ENCODE data around the gene ALMS1. TPM values are rescaled to one million over a fixed set of nuclear protein-coding genes. Genes with fewer than 3 reads are reported as not detected.
"Not testable (repeated sequence)": the region's sequence is repeated elsewhere in the genome, so short reads cannot be mapped to it uniquely, and the experiment has no call there.

Gene ALMS1
- total RNA-seq, 3 donors from 2014 or later (not counting 1 experiment from before 2014, with no cell fraction given), result 22.9 to 33.8 (median 26.9) TPM

GRCh38 chr2:73528688-73529087 lies 143.1 kb downstream of the ALMS1 start:
- WGBS (ENCODE audit: insufficient coverage), result 100% methylated on average over 1 of the region's 1 CpG
- H3K27ac ChIP-seq (ENCODE audit: low read length), result no peak overlapping the region
- H3K4me1 Mint-ChIP-seq, result no peaks in the 10 kb centered on the region
- intact Hi-C loops (cut with micrococcal nuclease), result no loop called here
- ATAC-seq (no peak), DNase-seq (no peak)
- H3K27ac Mint-ChIP-seq, result no peak overlapping the region
- H3K4me3 ChIP-seq (ENCODE audit: low read length), result no peak overlapping the region
- peaks cover 7 to 30% of the 10 kb centered on the region in 2 donors for H3K9me3 Mint-ChIP-seq
- H3K27me3 ChIP-seq (ENCODE audit: control insufficient read depth, insufficient read depth, low read length), result no peaks in the 10 kb centered on the region
- no peaks in the 10 kb centered on the region for H3K4me1 ChIP-seq (ENCODE audit: control insufficient read depth, insufficient read depth, low read length)
- no peak for TF ChIP-seq CTCF (IDR thresholded peaks at IDR 0.05)
- no peak overlapping the region for H3K4me3 Mint-ChIP-seq
- H3K9me3 ChIP-seq (ENCODE audit: control insufficient read depth, insufficient read depth, low read length), result peaks cover 14% of the 10 kb centered on the region
- no peaks in the 10 kb centered on the region for H3K27me3 Mint-ChIP-seq (ENCODE audit: low read depth in 2 of 2)
- H3K36me3 ChIP-seq (ENCODE audit: control insufficient read depth, insufficient read depth, low read length), result peaks cover 11% of the 10 kb centered on the region
- H3K36me3 Mint-ChIP-seq, result peaks cover 54% of the 10 kb centered on the region

GRCh38 chr2:73530773-73531172 lies 145.1 kb downstream of the ALMS1 start:
- not testable (repeated sequence) for H3K4me3 Mint-ChIP-seq

GRCh38 chr2:73532381-73532780 lies 146.7 kb downstream of the ALMS1 start:
- H3K27me3 Mint-ChIP-seq (ENCODE audit: low read depth in 2 of 2), result no peaks in the 10 kb centered on the region
- H3K36me3 Mint-ChIP-seq, result peaks cover 55% of the 10 kb centered on the region
- intact Hi-C loops (cut with micrococcal nuclease), result no loop called here
- no peak overlapping the region for H3K27ac Mint-ChIP-seq
- peaks cover 12% of the 10 kb centered on the region for H3K36me3 ChIP-seq (ENCODE audit: control insufficient read depth, insufficient read depth, low read length)
- no peak for TF ChIP-seq CTCF (IDR thresholded peaks at IDR 0.05)
- H3K4me1 Mint-ChIP-seq, result no peaks in the 10 kb centered on the region
- ATAC-seq, result no peak
- H3K4me1 ChIP-seq (ENCODE audit: control insufficient read depth, insufficient read depth, low read length), result no peaks in the 10 kb centered on the region
- peaks cover 9 to 19% of the 10 kb centered on the region in 2 donors for H3K9me3 Mint-ChIP-seq
- H3K4me3 ChIP-seq (ENCODE audit: low read length), result no peak overlapping the region
- H3K27ac ChIP-seq (ENCODE audit: low read length), result no peak overlapping the region
- no peaks in the 10 kb centered on the region for H3K27me3 ChIP-seq (ENCODE audit: control insufficient read depth, insufficient read depth, low read length)
- no peak overlapping the region for H3K4me3 Mint-ChIP-seq
- no peak for DNase-seq
- 100% methylated on average over 1 of the region's 1 CpG for whole genome bisulfite sequencing (ENCODE audit: insufficient coverage)
- peaks cover 14% of the 10 kb centered on the region for H3K9me3 ChIP-seq (ENCODE audit: control insufficient read depth, insufficient read depth, low read length)

More at GRCh38 chr2:73530773-73531172, 145.1 kb downstream of the ALMS1 start:
- H3K27ac ChIP-seq (ENCODE audit: low read length); H3K27ac Mint-ChIP-seq; H3K4me3 ChIP-seq (ENCODE audit: low read length); H3K27me3 Mint-ChIP-seq (ENCODE audit: low read depth in 2 of 2); H3K4me1 Mint-ChIP-seq; DNase-seq; H3K27me3 ChIP-seq (ENCODE audit: control insufficient read depth, insufficient read depth, low read length); ATAC-seq; intact Hi-C loops (cut with micrococcal nuclease); H3K4me1 ChIP-seq (ENCODE audit: control insufficient read depth, insufficient read depth, low read length): not testable (repeated sequence)
- peaks cover 7 to 24% of the 10 kb centered on the region in 2 donors for H3K9me3 Mint-ChIP-seq
- H3K9me3 ChIP-seq (ENCODE audit: control insufficient read depth, insufficient read depth, low read length), result peaks cover 14% of the 10 kb centered on the region
- H3K36me3 Mint-ChIP-seq, result peaks cover 55% of the 10 kb centered on the region
- WGBS (ENCODE audit: insufficient coverage), result 90% methylated on average over 4 of the region's 4 CpGs
- peaks cover 12% of the 10 kb centered on the region for H3K36me3 ChIP-seq (ENCODE audit: control insufficient read depth, insufficient read depth, low read length)

- Histone ChIP-seq H3K9me3 (ENCODE audit: control insufficient read depth, insufficient read depth, low read length) (peaks cover 3% of the 10 kb centered on the region), H3K4me3 (ENCODE audit: low read length) (no peak overlapping the region), H3K4me1 (ENCODE audit: control insufficient read depth, insufficient read depth, low read length) (no peaks in the 10 kb centered on the region), H3K36me3 (ENCODE audit: control insufficient read depth, insufficient read depth, low read length) (peaks cover 12% of the 10 kb centered on the region), H3K27me3 (ENCODE audit: control insufficient read depth, insufficient read depth, low read length) (no peaks in the 10 kb centered on the region), H3K27ac (ENCODE audit: low read length) (no peak overlapping the region)
- H3K4me3 Mint-ChIP-seq, result no peak overlapping the region
- TF ChIP-seq CTCF (IDR thresholded peaks at IDR 0.05), result no peak
- WGBS (ENCODE audit: insufficient coverage), result 99% methylated on average over 5 of the region's 6 CpGs
- no peak overlapping the region for H3K27ac Mint-ChIP-seq
- peaks cover 44% of the 10 kb centered on the region for H3K36me3 Mint-ChIP-seq
- H3K27me3 Mint-ChIP-seq (ENCODE audit: low read depth in 2 of 2), result no peaks in the 10 kb centered on the region
- intact Hi-C loops (cut with micrococcal nuclease), result no loop called here
- peaks cover 11 to 21% of the 10 kb centered on the region in 2 donors for H3K9me3 Mint-ChIP-seq
- no peaks in the 10 kb centered on the region for H3K4me1 Mint-ChIP-seq
- DNase-seq (no peak), ATAC-seq (no peak)
Measured at GRCh38 chr2:73536133-73536840, 150.7 kb downstream of the ALMS1 start.

GRCh38 chr2:73560875-73561274 lies 175.2 kb downstream of the ALMS1 start:
- H3K27me3 Mint-ChIP-seq (ENCODE audit: low read depth in 2 of 2); H3K27me3 ChIP-seq (ENCODE audit: control insufficient read depth, insufficient read depth, low read length); H3K9me3 Mint-ChIP-seq; DNase-seq; H3K4me3 ChIP-seq (ENCODE audit: low read length); H3K27ac Mint-ChIP-seq; H3K4me1 ChIP-seq (ENCODE audit: control insufficient read depth, insufficient read depth, low read length); H3K4me1 Mint-ChIP-seq; H3K9me3 ChIP-seq (ENCODE audit: control insufficient read depth, insufficient read depth, low read length); ATAC-seq; H3K36me3 ChIP-seq (ENCODE audit: control insufficient read depth, insufficient read depth, low read length); H3K27ac ChIP-seq (ENCODE audit: low read length); H3K4me3 Mint-ChIP-seq; intact Hi-C loops (cut with micrococcal nuclease): not testable (repeated sequence)
- peaks cover 15% of the 10 kb centered on the region for H3K36me3 Mint-ChIP-seq
- WGBS (ENCODE audit: insufficient coverage), result 94% methylated on average over 5 of the region's 5 CpGs
